GM12891 (cell line): ENCODE data around the gene GPR183.

Experiments used
- DNase-seq: peaks from one replicate; pipeline ENCODE4 v3.0.0; 2011; ENCODE audit warnings: low spot score; ENCODE audit not compliant: insufficient read length
- FAIRE-seq: peaks from 2 replicates; lab custom pipeline; 2011; peaks lifted over from hg19 to GRCh38; lab: Jason Lieb, UNC
- PAX5 ChIP-seq: IDR thresholded peaks from 2 replicates; pipeline ENCODE4 v1.6.1; 2011; ENCODE audit warnings: low read length, moderate library complexity, mild to moderate bottlenecking; ENCODE audit not compliant: insufficient read depth, severe bottlenecking
- POLR2A ChIP-seq: IDR thresholded peaks from 2 replicates; pipeline ENCODE4 v1.6.1; 2011; ENCODE audit warnings: low read depth, low read length, control low read depth
- POLR2AphosphoS5 ChIP-seq: IDR thresholded peaks from 2 replicates; pipeline ENCODE4 v1.6.1; 2011; ENCODE audit warnings: low read depth, low read length, control low read depth
- POU2F2 ChIP-seq: IDR thresholded peaks from 2 replicates; pipeline ENCODE4 v1.6.1; 2011; ENCODE audit warnings: low read depth, mild to moderate bottlenecking, control low read depth, low read length, moderate library complexity
- SPI1 ChIP-seq: IDR thresholded peaks from 2 replicates; pipeline ENCODE4 v1.6.1; 2011; ENCODE audit warnings: low read depth, low read length, control low read depth
- TAF1 ChIP-seq: IDR thresholded peaks from 2 replicates; pipeline ENCODE4 v1.6.1; 2011; ENCODE audit warnings: low read depth, low read length, control low read depth

Gene GPR183

DNA sequence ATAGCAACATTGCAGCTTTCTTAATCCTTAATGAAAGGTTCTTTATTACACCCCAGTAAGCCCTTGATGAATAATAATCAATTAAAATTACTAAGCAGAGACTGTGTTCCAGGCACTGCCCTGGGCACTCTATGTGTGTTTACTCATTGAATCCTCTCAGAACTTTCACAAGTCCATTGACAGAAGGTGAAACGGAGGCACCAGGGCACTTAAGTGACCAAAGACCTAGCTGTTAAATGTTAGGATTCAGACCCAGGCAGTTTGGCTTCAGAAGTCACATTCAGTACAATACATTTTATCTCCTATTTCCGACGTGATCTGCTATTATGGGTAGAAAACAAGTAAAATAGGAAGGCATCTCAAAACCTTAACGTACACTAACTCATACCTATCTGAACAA, 2.7 kb downstream of the GPR183 start:
- DNase-seq, result no peak
- no peak for FAIRE-seq
- TF ChIP-seq SPI1, result no peak

DNA sequence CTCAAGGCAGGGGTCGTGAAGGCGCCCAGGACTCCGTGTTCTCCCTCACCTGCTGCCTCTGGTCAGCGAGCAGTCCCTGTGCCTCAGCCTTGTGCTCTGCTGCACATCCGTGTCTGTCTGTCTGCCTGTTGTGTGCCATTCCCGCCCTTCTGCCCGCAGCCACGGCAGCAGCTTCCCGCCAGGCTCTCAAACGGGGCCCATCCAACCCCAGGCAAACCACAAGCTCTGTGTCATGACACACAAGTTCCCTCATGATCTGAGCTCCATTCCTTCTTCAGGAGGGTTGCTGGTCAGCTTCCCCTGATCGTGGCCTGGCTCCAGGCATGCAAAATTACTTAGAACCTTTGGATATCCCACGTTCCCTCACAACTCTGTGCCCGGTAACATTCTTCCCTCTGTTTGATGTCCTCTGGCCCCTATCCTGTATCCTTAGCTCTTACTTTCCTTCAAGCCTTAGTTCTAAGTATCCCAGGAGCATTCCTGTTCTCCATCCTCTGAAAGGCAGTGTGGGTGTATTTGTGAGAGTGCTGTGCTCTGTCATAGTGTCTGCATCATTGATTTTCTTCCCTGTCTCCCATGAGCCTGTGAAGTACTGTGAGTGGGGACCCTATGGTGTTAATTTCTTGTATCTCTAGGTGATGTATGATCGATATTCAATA, 3.2 kb downstream of the GPR183 start:
- DNase-seq, result no peak
- TF ChIP-seq TAF1, result no peak
- peak; percentile 32; the same call in 1 of the 2 replicates for TF ChIP-seq POU2F2
- TF ChIP-seq PAX5, result no peak
- TF ChIP-seq POLR2AphosphoS5, result peak; percentile 53; the same call in 1 of the 2 replicates
- no peak for TF ChIP-seq SPI1
- TF ChIP-seq POLR2A, result peak; percentile 41; the same call in 1 of the 2 replicates
- peak; percentile 78 for FAIRE-seq

- TF ChIP-seq POLR2AphosphoS5 (peak; percentile 44), TAF1 (no peak), POU2F2 (no peak), POLR2A (peak; percentile 68), PAX5 (no peak)
- DNase-seq (no peak), FAIRE-seq (peak; percentile 83)
These were observed 4.3 kb downstream of the GPR183 start for GRCh38 chr13:99302637-99303505.

GRCh38 chr13:99301913-99302636, 5.1 kb downstream of the GPR183 start:
- FAIRE-seq, result peak; percentile 80
- DNase-seq, result no peak

GRCh38 chr13:99301056-99301838, 6.0 kb downstream of the GPR183 start:
- FAIRE-seq (peak; percentile 47), DNase-seq (no peak)
- TF ChIP-seq PAX5 (no peak), POLR2AphosphoS5 (0 out of 2 replicates have a peak, but pooled peaks have one; percentile 38)

More at GRCh38 chr13:99301913-99302636, 5.1 kb downstream of the GPR183 start:
- no peak for TF ChIP-seq TAF1
- TF ChIP-seq POU2F2, result no peak
- no peak for TF ChIP-seq SPI1
- TF ChIP-seq PAX5, result no peak
- TF ChIP-seq POLR2A, result no peak
- TF ChIP-seq POLR2AphosphoS5, result no peak

- TF ChIP-seq POLR2A (no peak; the same call in 1 of the 2 replicates), SPI1 (no peak), POLR2AphosphoS5 (0 out of 2 replicates have a peak, but pooled peaks have one; percentile 60), TAF1 (no peak), PAX5 (no peak), POU2F2 (no peak)
- peak; percentile 66 for FAIRE-seq
- DNase-seq, result no peak
These were observed 7.3 kb downstream of the GPR183 start for GRCh38 chr13:99299920-99300341.

- DNase-seq, result no peak
- no peak for FAIRE-seq
- TF ChIP-seq POU2F2 (no peak), PAX5 (no peak), TAF1 (no peak), SPI1 (no peak), POLR2A (no peak; the same call in 1 of the 2 replicates), POLR2AphosphoS5 (no peak; the same call in 1 of the 2 replicates)
These were observed 7.8 kb downstream of the GPR183 start for GRCh38 chr13:99299256-99299919.

DNA sequence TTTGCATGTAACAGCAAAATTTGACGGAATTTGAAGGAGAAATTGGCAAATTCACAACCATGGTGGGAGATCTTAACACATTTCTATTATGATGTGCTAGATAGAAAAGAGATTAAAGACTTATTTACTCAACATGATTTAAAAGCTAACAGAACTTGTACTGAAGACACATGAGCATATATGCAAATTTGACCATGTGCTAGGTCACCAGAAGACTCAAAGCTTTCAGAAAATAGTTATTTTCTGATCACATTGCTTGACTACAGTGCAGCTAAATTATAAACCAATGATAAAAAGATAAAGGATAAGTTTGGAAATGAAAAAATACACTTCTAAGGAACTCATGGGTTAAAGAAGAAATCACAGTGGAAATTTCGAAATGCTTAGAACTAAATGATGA, 9.1 kb downstream of the GPR183 start:
- DNase-seq (no peak), FAIRE-seq (peak; percentile 28)
- TF ChIP-seq POLR2AphosphoS5 (no peak), POU2F2 (no peak), PAX5 (no peak), SPI1 (no peak), POLR2A (no peak), TAF1 (no peak)

DNA sequence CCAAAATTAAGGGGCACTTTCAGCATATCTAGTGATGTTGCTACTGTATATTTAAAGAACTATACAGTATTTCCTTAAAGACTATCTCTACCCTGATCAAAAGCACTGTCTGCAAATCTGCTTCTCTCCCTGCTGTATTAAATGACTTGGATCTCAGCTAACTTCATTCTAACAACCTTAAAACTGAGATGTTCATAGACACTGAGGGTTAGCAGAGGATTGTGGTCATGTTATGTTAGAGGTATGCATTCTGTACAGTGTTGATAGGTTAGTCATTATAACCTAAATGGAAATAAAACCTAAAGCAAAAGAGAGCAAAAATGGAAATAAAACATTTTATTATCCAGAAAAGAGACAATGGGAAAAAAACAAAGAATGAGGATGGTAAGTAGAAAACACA, 9.9 kb downstream of the GPR183 start:
- peak; percentile 61 for FAIRE-seq
- no peak for DNase-seq
- TF ChIP-seq POU2F2, result no peak
- TF ChIP-seq PAX5, result no peak
- TF ChIP-seq TAF1, result no peak
- no peak for TF ChIP-seq SPI1
- TF ChIP-seq POLR2A, result no peak
- TF ChIP-seq POLR2AphosphoS5, result no peak
